Activated CD4-positive, alpha-beta memory T cell treated with anti-CD3 and anti-CD28 coated beads for 36 hours (primary cell): ENCODE measurements around the gene DEGS2. TPM values are rescaled to one million over a fixed set of nuclear protein-coding genes. Genes with fewer than 3 reads are reported as not detected.

Experiments
- CTCF ChIA-PET: fragments of 350-600 bp; sonication (Branson Sonifier 250); formaldehyde crosslinking; loops from one replicate; lab custom pipeline; 2021; ENCODE audit warnings: antibody characterized with exemption, inconsistent platforms; lab: Charles Lee
- POLR2A ChIA-PET: fragments of 350-600 bp; sonication (Branson Sonifier 250); formaldehyde crosslinking; loops from one replicate; lab custom pipeline; 2021; ENCODE audit warnings: antibody characterized with exemption; lab: Charles Lee
- DNase-seq: peaks from one replicate; pipeline ENCODE4 v3.0.0-alpha.2; 2020
- H3K27ac Mint-ChIP-seq: one replicate; pipeline ENCODE4 v1.8.0; 2021; ENCODE audit warnings: mixed read lengths
- H3K27me3 Mint-ChIP-seq: one replicate; pipeline ENCODE4 v1.8.0; 2021; ENCODE audit warnings: mixed read lengths
- H3K36me3 Mint-ChIP-seq: one replicate; pipeline ENCODE4 v1.8.0; 2021; ENCODE audit warnings: mixed read lengths
- H3K4me1 Mint-ChIP-seq: one replicate; pipeline ENCODE4 v1.8.0; 2021; ENCODE audit warnings: low read depth, mixed read lengths
- H3K4me3 Mint-ChIP-seq: one replicate; pipeline ENCODE4 v1.8.0; 2021; ENCODE audit warnings: mild to moderate bottlenecking, mixed read lengths
- H3K9me3 Mint-ChIP-seq: one replicate; pipeline ENCODE4 v1.8.0; 2021; ENCODE audit warnings: mixed read lengths
- intact Hi-C: fragments of 100-400 bp; cut with micrococcal nuclease; formaldehyde crosslinking; loops from one replicate; pipeline ENCODE4 v1.15.1; 2023
- microRNA-seq: library from miRNA; unstranded; fragments of <30 nt; microRNA quantifications from one replicate; pipeline ENCODE4 v1.2.0, GENCODE V29; 2022; ENCODE audit warnings: borderline number of aligned reads, borderline microRNAs expressed, borderline replicate concordance
- total RNA-seq, 2 experiments: library from RNA; stranded (reverse); gene quantifications; one replicate each; pipeline ENCODE4 v1.2.3, GENCODE V29; 2021

DEGS2 gene
- total RNA-seq, 2 experiments from 2014 or later: 1.1 to 1.3 TPM

GRCh38 chr14:100096656-100097055 is 62.8 kb downstream of the DEGS2 start:
- POLR2A ChIA-PET: interaction anchor here (0.6 to 1.5 kb wide), 4 partner anchors 11 to 28 kb away, joined by 3 to 4 read pairs (median 4); no protein-coding TSS in a partner anchor
- no peak overlapping the region for H3K4me3 Mint-ChIP-seq
- intact Hi-C loops: no loop called here

More at GRCh38 chr14:100096656-100097055, 62.8 kb downstream of the DEGS2 start:
- Mint-ChIP-seq H3K9me3 (no peaks in the 10 kb centered on the region), H3K27me3 (no peaks in the 10 kb centered on the region), H3K36me3 (peaks cover 30% of the 10 kb centered on the region), H3K4me1 (peaks cover 83% of the 10 kb centered on the region), H3K27ac (peak overlapping the region; percentile 38)
- CTCF ChIA-PET: interaction anchor here (0.8 to 10.6 kb wide), 9 partner anchors 9 to 31 kb away, joined by 3 to 88 read pairs (median 6); partner anchors contain the start of gene EVL
- peak; percentile 5 for DNase-seq

Small RNA genes within 50 kb of the gene (microRNA-seq; reads per million reads assigned to microRNA genes)
- gene MIR151B: 25.9 reads per million, percentile 47 among the genes with 10 or more reads in this experiment
- 7,228 reads per million, percentile 95 among the genes with 10 or more reads in this experiment for gene MIR342

Other genes with a start within 250 kb of the DEGS2 start
- 100 to 1,000 TPM; 174 to 180 TPM for gene EVL, start 94.2 kb downstream of the DEGS2 start, total RNA-seq
- gene YY1, start 79.5 kb upstream of the DEGS2 start, total RNA-seq: 10 to 100 TPM; 88.6 to 98.2 TPM
- gene SLC25A29, start 146.8 kb upstream of the DEGS2 start, total RNA-seq: 10 to 100 TPM; 14.9 to 15.7 TPM
- gene SLC25A47, start 163.7 kb upstream of the DEGS2 start, total RNA-seq: not detected
- 1 to 10 TPM; 6.6 to 7.5 TPM for gene WDR25, start 216.8 kb upstream of the DEGS2 start, total RNA-seq